GM18499 (cell line): ENCODE data around the gene MET.

Experiments
- ATAC-seq: cut with Tn5 transposase; IDR thresholded peaks from one replicate; pipeline ENCODE4 v1.9.1; 2021; ENCODE audit warnings: moderate number of reproducible peaks; ENCODE audit not compliant: insufficient read depth, unreplicated experiment

The MET gene

GRCh38 chr7:116834815-116835504 is 163.0 kb downstream of the MET start:
- no peak for ATAC-seq

- no peak for ATAC-seq
Observed at GRCh38 chr7:116836048-116836447, 164.1 kb downstream of the MET start.

- ATAC-seq, result no peak
Observed at GRCh38 chr7:116836911-116837310, 164.9 kb downstream of the MET start.

- ATAC-seq, result no peak
Observed at GRCh38 chr7:116837586-116837985, 165.6 kb downstream of the MET start.

GRCh38 chr7:116840256-116840655 is 168.3 kb downstream of the MET start:
- no peak for ATAC-seq

GRCh38 chr7:116842371-116842770 is 170.4 kb downstream of the MET start:
- no peak for ATAC-seq

GRCh38 chr7:116843378-116843777 is 171.4 kb downstream of the MET start:
- ATAC-seq, result no peak
